Endodermal cell (in vitro differentiated cells): ENCODE data around the gene ZDHHC7. TPM values are rescaled to one million over a fixed set of nuclear protein-coding genes. Genes with fewer than 3 reads are reported as not detected.
A peak's percentile ranks its signal among the peaks of the same experiment; 100 is the strongest.

Source experiments
- DNase-seq: peaks from one replicate; pipeline ENCODE4 v3.0.0-alpha.2; 2017
- H3K27ac ChIP-seq: 2 replicates; pipeline ENCODE4 v1.5.1; 2013; ENCODE audit warnings: mild to moderate bottlenecking, low read depth, low read length, moderate library complexity
- H3K27me3 ChIP-seq: 2 replicates; pipeline ENCODE4 v1.6.1; 2013; ENCODE audit warnings: mild to moderate bottlenecking, low read length, moderate library complexity; ENCODE audit not compliant: insufficient read depth, control insufficient read depth, poor library complexity, severe bottlenecking
- H3K36me3 ChIP-seq: 2 replicates; pipeline ENCODE4 v1.7.0; 2013; ENCODE audit warnings: mild to moderate bottlenecking, low read length, moderate library complexity; ENCODE audit not compliant: control insufficient read depth, insufficient read depth
- H3K4me1 ChIP-seq: one replicate; pipeline ENCODE4 v1.7.0; 2013; ENCODE audit warnings: low read length; ENCODE audit not compliant: control insufficient read depth, insufficient read depth
- H3K4me3 ChIP-seq: 2 replicates; pipeline ENCODE4 v1.5.1; 2013; ENCODE audit warnings: mild to moderate bottlenecking, low read length, moderate library complexity
- H3K9ac ChIP-seq: 2 replicates; pipeline ENCODE4 v1.6.1; 2013; ENCODE audit warnings: mild to moderate bottlenecking, low read length, moderate library complexity; ENCODE audit not compliant: poor library complexity, severe bottlenecking; ENCODE audit errors: extremely low read depth
- H3K9me3 ChIP-seq: 2 replicates; pipeline ENCODE4 v1.6.1; 2013; ENCODE audit warnings: mild to moderate bottlenecking, low read length, moderate library complexity; ENCODE audit not compliant: control insufficient read depth
- H3K27ac Mint-ChIP-seq: 2 replicates; pipeline ENCODE4 v1.8.0; 2020; ENCODE audit warnings: mixed read lengths
- H3K27me3 Mint-ChIP-seq: 2 replicates; pipeline ENCODE4 v1.8.0; 2021; ENCODE audit warnings: mild to moderate bottlenecking, mixed read lengths; ENCODE audit not compliant: insufficient read depth
- H3K36me3 Mint-ChIP-seq: 2 replicates; pipeline ENCODE4 v1.8.0; 2020; ENCODE audit warnings: low read depth, mixed read lengths
- H3K4me1 Mint-ChIP-seq: 2 replicates; pipeline ENCODE4 v1.8.0; 2020; ENCODE audit warnings: mixed read lengths
- H3K4me3 Mint-ChIP-seq: 2 replicates; pipeline ENCODE4 v1.8.0; 2020; ENCODE audit warnings: mild to moderate bottlenecking, moderate library complexity, mixed read lengths
- H3K9me3 Mint-ChIP-seq: 2 replicates; pipeline ENCODE4 v1.8.0; 2020; ENCODE audit warnings: mild to moderate bottlenecking, mixed read lengths
- CTCF ChIP-seq: fragments of 200-600 bp; sonication (generic); conservative IDR thresholded peaks from 2 replicates; pipeline ENCODE4 v1.5.0; 2021; ENCODE audit warnings: antibody characterized with exemption, mild to moderate bottlenecking
- WGBS, 2 experiments: methylation state at CpG; one replicate each; pipeline versions ENCODE4 v1.1.5 to v1.1.7; 2013; ENCODE audit warnings: missing lambda C conversion rate in 2 of 2, mixed read lengths in 1 of 2; ENCODE audit not compliant: insufficient coverage in 1 of 2, insufficient read length in 1 of 2; 5-methylcytosine and 5-hydroxymethylcytosine counted together
- total RNA-seq, 2 donors: library from RNA; stranded (reverse); fragmentation: NEBNext Ultra II Directional in 1 of 2; extraction: Animal tissue kit (Norgen Biotek cat#: 25700) in 1 of 2; gene quantifications; 2 replicates in 1 of 2; 3 replicates in 1 of 2; pipeline ENCODE4 v1.2.1, GENCODE V29; 2021

ZDHHC7 gene
- total RNA-seq, 2 donors from 2014 or later = 58.7 to 61.8 TPM

GRCh38 chr16:84985079-84986065 lies 26.0 kb downstream of the ZDHHC7 start:
- Histone ChIP-seq H3K9ac (no peak overlapping the region), H3K27me3 (no peaks in the 10 kb centered on the region), H3K27ac (no peak overlapping the region), H3K4me1 (peaks cover 5% of the 10 kb centered on the region), H3K36me3 (peaks cover 78% of the 10 kb centered on the region), H3K4me3 (no peak overlapping the region), H3K9me3 (no peaks in the 10 kb centered on the region)
- H3K27me3 Mint-ChIP-seq = no peaks in the 10 kb centered on the region
- WGBS, 2 experiments = 94 to 98% methylated on average over 9 to 15 of the region's 15 CpGs
- peaks cover 11% of the 10 kb centered on the region for H3K4me1 Mint-ChIP-seq
- no peak for DNase-seq
- H3K4me3 Mint-ChIP-seq = no peak overlapping the region
- no peaks in the 10 kb centered on the region for H3K9me3 Mint-ChIP-seq
- peak overlapping the region; percentile 39 for H3K27ac Mint-ChIP-seq
- TF ChIP-seq CTCF = no peak
- peaks cover 71% of the 10 kb centered on the region for H3K36me3 Mint-ChIP-seq

GRCh38 chr16:84982434-84982833 lies 28.9 kb downstream of the ZDHHC7 start:
- H3K4me3 Mint-ChIP-seq = no peak overlapping the region
- H3K27ac Mint-ChIP-seq = peak overlapping the region; percentile 1
- TF ChIP-seq CTCF = peak; percentile 49
- Histone ChIP-seq H3K27ac (no peak overlapping the region), H3K4me1 (peaks cover 5% of the 10 kb centered on the region), H3K9me3 (no peaks in the 10 kb centered on the region), H3K4me3 (no peak overlapping the region), H3K36me3 (peaks cover 84% of the 10 kb centered on the region), H3K9ac (no peak overlapping the region), H3K27me3 (no peaks in the 10 kb centered on the region)
- 89 to 91% methylated on average over 9 of the region's 9 CpGs for WGBS, 2 experiments
- no peaks in the 10 kb centered on the region for H3K27me3 Mint-ChIP-seq
- H3K4me1 Mint-ChIP-seq = peaks cover 7% of the 10 kb centered on the region
- no peaks in the 10 kb centered on the region for H3K9me3 Mint-ChIP-seq
- DNase-seq = no peak
- H3K36me3 Mint-ChIP-seq = peaks cover 62% of the 10 kb centered on the region

GRCh38 chr16:84979516-84979915 lies 31.8 kb downstream of the ZDHHC7 start:
- Histone ChIP-seq H3K27me3 (no peaks in the 10 kb centered on the region), H3K36me3 (peaks cover 78% of the 10 kb centered on the region), H3K4me3 (no peak overlapping the region), H3K27ac (no peak overlapping the region), H3K9me3 (no peaks in the 10 kb centered on the region), H3K9ac (no peak overlapping the region), H3K4me1 (peaks cover 5% of the 10 kb centered on the region)
- peaks cover 61% of the 10 kb centered on the region for H3K36me3 Mint-ChIP-seq
- no peak overlapping the region for H3K4me3 Mint-ChIP-seq
- TF ChIP-seq CTCF = no peak
- H3K4me1 Mint-ChIP-seq = peaks cover 7% of the 10 kb centered on the region
- no peaks in the 10 kb centered on the region for H3K27me3 Mint-ChIP-seq
- no peak overlapping the region for H3K27ac Mint-ChIP-seq
- 94 to 97% methylated on average over 4 of the region's 4 CpGs for WGBS, 2 experiments
- no peaks in the 10 kb centered on the region for H3K9me3 Mint-ChIP-seq
- no peak for DNase-seq
